SK-N-SH (cell line): ENCODE results near the gene PDE10A. TPM values are rescaled to one million over a fixed set of nuclear protein-coding genes. Genes with fewer than 3 reads are reported as not detected.

Experiments
- CTCF ChIA-PET: fragments of 300-600, 350-600 bp; formaldehyde crosslinking; extraction: SDS; loops from one replicate; lab custom pipeline; 2021; lab: Yijun Ruan, JAX
- POLR2A ChIA-PET: fragments of 350-600 bp; sonication (Branson Sonifier 250); formaldehyde crosslinking; extraction: SDS; loops from one replicate; lab custom pipeline; 2020; ENCODE audit warnings: antibody characterized with exemption, inconsistent platforms; lab: Yijun Ruan, JAX
- DNase-seq: peaks from one replicate; pipeline ENCODE4 v3.0.0; 2012
- H2AFZ ChIP-seq: fragments of 200-600 bp; sonication (generic); 2 replicates; pipeline ENCODE4 v1.8.1; 2016; ENCODE audit warnings: antibody characterized with exemption, mild to moderate bottlenecking, low read depth
- H3F3A ChIP-seq: fragments of 200-600 bp; sonication (generic); replicated peaks from 2 replicates; pipeline ENCODE3; 2016; ENCODE audit warnings: antibody characterized with exemption, mild to moderate bottlenecking; ENCODE audit not compliant: insufficient read depth
- H3K27ac ChIP-seq, 2 experiments: fragments of 200-500 bp in 1 of 2; fragments of 200-600 bp in 1 of 2; sonication (Bioruptor generic) in 1 of 2; sonication (generic), shearing (Covaris generic) in 1 of 2; 2 replicates each; pipeline versions ENCODE4 v1.5.1 to v1.6.1; 2014 to 2016; ENCODE audit warnings: low read depth in 2 of 2, inconsistent platforms in 1 of 2, low read length in 1 of 2, mild to moderate bottlenecking in 1 of 2, mixed read lengths in 1 of 2
- H3K27me3 ChIP-seq: fragments of 200-600 bp; sonication (generic), shearing (Covaris generic); 2 replicates; pipeline ENCODE4 v1.6.1; 2016; ENCODE audit warnings: mixed run types; ENCODE audit not compliant: insufficient read depth
- H3K36me3 ChIP-seq, 2 experiments: fragments of 200-500 bp in 1 of 2; fragments of 200-600 bp in 1 of 2; sonication (Bioruptor generic) in 1 of 2; sonication (generic) in 1 of 2; replicated peaks in 1 of 2; 2 replicates each; pipeline versions ENCODE3 to v1.5.1; 2014 to 2016; ENCODE audit warnings: low read length in 1 of 2, mild to moderate bottlenecking in 1 of 2; ENCODE audit not compliant: insufficient read depth in 2 of 2, control insufficient read depth in 1 of 2
- H3K4me1 ChIP-seq, 2 experiments: fragments of 200-500 bp in 1 of 2; fragments of 200-600 bp in 1 of 2; sonication (Bioruptor generic) in 1 of 2; sonication (generic), shearing (Covaris generic) in 1 of 2; 2 replicates each; pipeline versions ENCODE4 v1.5.1 to v1.6.1; 2014 to 2016; ENCODE audit warnings: low read depth in 1 of 2, low read length in 1 of 2, mixed run types in 1 of 2; ENCODE audit not compliant: insufficient read depth in 2 of 2, control insufficient read depth in 1 of 2
- H3K4me2 ChIP-seq: fragments of 200-600 bp; sonication (generic), shearing (Covaris generic); 2 replicates; pipeline ENCODE4 v1.6.1; 2017; ENCODE audit warnings: mixed run types
- H3K4me3 ChIP-seq, 2 experiments: fragments of 200-500 bp in 1 of 2; fragments of 200-600 bp in 1 of 2; sonication (Bioruptor generic) in 1 of 2; sonication (generic), shearing (Covaris generic) in 1 of 2; 2 replicates each; pipeline versions ENCODE4 v1.5.1 to v1.8.1; 2014 to 2016; ENCODE audit warnings: low read depth in 2 of 2, inconsistent platforms in 1 of 2, low read length in 1 of 2, mild to moderate bottlenecking in 1 of 2, mixed read lengths in 1 of 2, moderate library complexity in 1 of 2
- H3K79me2 ChIP-seq: fragments of 200-600 bp; sonication (generic); 2 replicates; pipeline ENCODE4 v1.8.1; 2017; ENCODE audit warnings: mild to moderate bottlenecking; ENCODE audit not compliant: insufficient read depth
- H3K9ac ChIP-seq: fragments of 200-600 bp; sonication (generic); 2 replicates; pipeline ENCODE4 v1.6.1; 2017; ENCODE audit warnings: mixed run types
- H3K9me2 ChIP-seq: fragments of 200-600 bp; sonication (generic); 2 replicates; pipeline ENCODE4 v1.6.1; 2017; ENCODE audit warnings: mixed run types
- H3K9me3 ChIP-seq: fragments of 200-600 bp; sonication (generic); 2 replicates; pipeline ENCODE4 v1.6.1; 2017; ENCODE audit warnings: mixed run types, mild to moderate bottlenecking, moderate library complexity
- H4K20me1 ChIP-seq: fragments of 200-600 bp; sonication (generic); 2 replicates; pipeline ENCODE4 v1.6.1; 2017; ENCODE audit warnings: mild to moderate bottlenecking, mixed run types; ENCODE audit not compliant: insufficient read depth
- EP300 ChIP-seq, 2 experiments: IDR thresholded peaks; 2 replicates each; pipeline versions ENCODE4 v1.4.0 to v1.6.1; 2012; ENCODE audit warnings: borderline replicate concordance in 1 of 2, low read depth in 1 of 2, low read length in 1 of 2
- FOSL2 ChIP-seq: IDR thresholded peaks from 2 replicates; pipeline ENCODE4 v1.4.0; 2012; ENCODE audit warnings: low read depth, mild to moderate bottlenecking, moderate library complexity, borderline replicate concordance
- FOXM1 ChIP-seq: IDR thresholded peaks from 2 replicates; pipeline ENCODE4 v1.4.0; 2012; ENCODE audit warnings: low read depth, mild to moderate bottlenecking
- GABPA ChIP-seq: IDR thresholded peaks from 2 replicates; pipeline ENCODE4 v1.4.0; 2012; ENCODE audit warnings: low read depth, mild to moderate bottlenecking
- IRF3 ChIP-seq: fragments of 150-350 bp; IDR thresholded peaks from 2 replicates; pipeline ENCODE4 v1.6.1; 2016; ENCODE audit warnings: mild to moderate bottlenecking, low read depth, low read length
- MAX ChIP-seq: IDR thresholded peaks from 2 replicates; pipeline ENCODE4 v1.4.0; 2012; ENCODE audit warnings: low read depth
- RAD21 ChIP-seq: IDR thresholded peaks from 2 replicates; pipeline ENCODE4 v1.6.1; 2012; ENCODE audit warnings: mild to moderate bottlenecking, low read length
- RCOR1 ChIP-seq: fragments of 150-350 bp; IDR thresholded peaks from 2 replicates; pipeline ENCODE4 v1.6.1; 2017; ENCODE audit warnings: antibody characterized with exemption, low read length
- REST ChIP-seq: IDR thresholded peaks from 2 replicates; pipeline ENCODE4 v1.6.1; 2012; ENCODE audit warnings: mild to moderate bottlenecking, low read depth, low read length, moderate library complexity
- RFX5 ChIP-seq: IDR thresholded peaks from 2 replicates; pipeline ENCODE4 v1.6.1; 2012; ENCODE audit warnings: mild to moderate bottlenecking, improper control_type of control experiment, low read length
- RXRA ChIP-seq: IDR thresholded peaks from 2 replicates; pipeline ENCODE4 v1.4.0; 2012; ENCODE audit warnings: low read depth, mild to moderate bottlenecking, borderline replicate concordance
- SMC3 ChIP-seq: IDR thresholded peaks from 2 replicates; pipeline ENCODE4 v1.6.1; 2012; ENCODE audit warnings: low read depth, low read length, improper control_type of control experiment
- TAF1 ChIP-seq: IDR thresholded peaks from 2 replicates; pipeline ENCODE4 v1.6.1; 2012; ENCODE audit warnings: low read depth, mild to moderate bottlenecking, low read length, moderate library complexity, borderline replicate concordance
- TEAD4 ChIP-seq: IDR thresholded peaks from 2 replicates; pipeline ENCODE4 v1.4.0; 2012; ENCODE audit warnings: mild to moderate bottlenecking, borderline replicate concordance; ENCODE audit not compliant: insufficient read depth
- YY1 ChIP-seq: IDR thresholded peaks from 2 replicates; pipeline ENCODE4 v1.4.0; 2012; ENCODE audit warnings: low read depth, mild to moderate bottlenecking
- WGBS: methylation state at CpG from one replicate; pipeline ENCODE4 v1.1.6; 2017; ENCODE audit warnings: low lambda C conversion rate; 5-methylcytosine and 5-hydroxymethylcytosine counted together
- polyA plus RNA-seq, 3 experiments: library from polyadenylated mRNA; depleted of rRNA; stranded (reverse); fragments of >200 nt; gene quantifications; 2 replicates each; pipeline ENCODE4 v1.2.3, GENCODE V29; 2012
- TF ChIP-seq, protein P1 (sequence below): IDR thresholded peaks from 2 replicates; pipeline ENCODE4; 2012
- TF ChIP-seq, protein P2 (sequence below): fragments of 150-350 bp; IDR thresholded peaks from 2 replicates; pipeline ENCODE4 v1.6.1; 2017; ENCODE audit warnings: antibody characterized with exemption, low read length, low read depth, borderline replicate concordance
- TF ChIP-seq, protein P3 (sequence below): fragments of 200-600 bp; sonication (generic); IDR thresholded peaks from 2 replicates; pipeline ENCODE4 v1.6.1; 2017; ENCODE audit warnings: antibody characterized with exemption, mild to moderate bottlenecking, moderate library complexity
- TF ChIP-seq, protein P4 (sequence below): IDR thresholded peaks from 2 replicates; pipeline ENCODE4 v1.4.0; 2012; ENCODE audit warnings: low read depth, borderline replicate concordance

Gene PDE10A
- polyA plus RNA-seq, 1 of the 3 experiments (the other 2 are of a cell fraction), result 0.43 TPM

DNA sequence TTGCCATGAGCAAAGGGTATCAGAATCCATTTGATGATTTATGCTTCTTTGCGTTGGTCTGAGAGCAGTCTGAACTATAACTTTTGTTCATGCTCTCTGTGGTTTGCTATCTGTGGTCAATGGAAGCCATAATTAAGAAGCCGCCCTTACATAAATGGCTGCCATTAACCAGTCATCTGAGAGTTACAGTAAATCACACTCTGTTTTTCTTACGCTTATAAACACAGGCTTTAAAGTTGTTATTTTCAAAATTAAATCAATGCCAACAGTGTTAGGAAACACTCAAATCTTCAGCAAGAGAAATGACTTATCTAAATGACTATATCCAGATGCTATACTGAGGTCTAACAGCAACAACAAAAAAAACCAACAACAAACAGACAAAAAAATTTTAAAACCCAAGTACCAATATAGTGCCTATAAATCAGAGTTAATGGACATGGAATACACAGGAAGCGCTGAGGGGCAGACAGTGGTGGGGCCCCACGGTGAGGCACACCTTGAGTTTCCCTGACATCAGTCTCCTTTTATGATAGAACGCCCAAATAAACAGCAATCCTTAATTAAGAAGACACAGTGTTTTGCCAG is 245.7 kb downstream of the PDE10A start:
- H4K20me1 ChIP-seq, result no peaks in the 10 kb centered on the region
- H3K4me1 ChIP-seq, result no peaks in the 10 kb centered on the region
- no peaks in the 10 kb centered on the region for H3K79me2 ChIP-seq
- H3K9me3 ChIP-seq, result no peaks in the 10 kb centered on the region
- no peaks in the 10 kb centered on the region for H3K9me2 ChIP-seq
- no peak overlapping the region for H3K9ac ChIP-seq
- no peak overlapping the region for H2AFZ ChIP-seq
- CTCF ChIA-PET, result no interaction called here
- H3K4me3 ChIP-seq, result no peak overlapping the region
- WGBS, result 68% methylated on average over 6 of the region's 6 CpGs
- no peaks in the 10 kb centered on the region for H3F3A ChIP-seq
- H3K4me2 ChIP-seq, result no peak overlapping the region
- POLR2A ChIA-PET, result no interaction called here
- H3K36me3 ChIP-seq, result no peaks in the 10 kb centered on the region
- no peaks in the 10 kb centered on the region for H3K27me3 ChIP-seq
- H3K27ac ChIP-seq, result no peak overlapping the region
- TF ChIP-seq SMC3 (no peak), TAF1 (no peak), RXRA (no peak), RFX5 (no peak), EP300 (IDR thresholded peaks at IDR 0.05; ENCODE audit: borderline replicate concordance in 1 of 2, low read depth in 1 of 2, low read length in 1 of 2) (no peak), MAX (no peak), RCOR1 (no peak), YY1 (no peak), REST (no peak), FOSL2 (no peak), IRF3 (no peak), FOXM1 (no peak), GABPA (no peak), RAD21 (no peak), TEAD4 (no peak)
- TF ChIP-seq, protein P1, sequence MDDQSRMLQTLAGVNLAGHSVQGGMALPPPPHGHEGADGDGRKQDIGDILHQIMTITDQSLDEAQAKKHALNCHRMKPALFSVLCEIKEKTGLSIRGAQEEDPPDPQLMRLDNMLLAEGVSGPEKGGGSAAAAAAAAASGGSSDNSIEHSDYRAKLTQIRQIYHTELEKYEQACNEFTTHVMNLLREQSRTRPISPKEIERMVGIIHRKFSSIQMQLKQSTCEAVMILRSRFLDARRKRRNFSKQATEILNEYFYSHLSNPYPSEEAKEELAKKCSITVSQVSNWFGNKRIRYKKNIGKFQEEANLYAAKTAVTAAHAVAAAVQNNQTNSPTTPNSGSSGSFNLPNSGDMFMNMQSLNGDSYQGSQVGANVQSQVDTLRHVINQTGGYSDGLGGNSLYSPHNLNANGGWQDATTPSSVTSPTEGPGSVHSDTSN, result no peak
- TF ChIP-seq, protein P2, sequence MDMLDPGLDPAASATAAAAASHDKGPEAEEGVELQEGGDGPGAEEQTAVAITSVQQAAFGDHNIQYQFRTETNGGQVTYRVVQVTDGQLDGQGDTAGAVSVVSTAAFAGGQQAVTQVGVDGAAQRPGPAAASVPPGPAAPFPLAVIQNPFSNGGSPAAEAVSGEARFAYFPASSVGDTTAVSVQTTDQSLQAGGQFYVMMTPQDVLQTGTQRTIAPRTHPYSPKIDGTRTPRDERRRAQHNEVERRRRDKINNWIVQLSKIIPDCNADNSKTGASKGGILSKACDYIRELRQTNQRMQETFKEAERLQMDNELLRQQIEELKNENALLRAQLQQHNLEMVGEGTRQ, result no peak
- TF ChIP-seq, protein P3, sequence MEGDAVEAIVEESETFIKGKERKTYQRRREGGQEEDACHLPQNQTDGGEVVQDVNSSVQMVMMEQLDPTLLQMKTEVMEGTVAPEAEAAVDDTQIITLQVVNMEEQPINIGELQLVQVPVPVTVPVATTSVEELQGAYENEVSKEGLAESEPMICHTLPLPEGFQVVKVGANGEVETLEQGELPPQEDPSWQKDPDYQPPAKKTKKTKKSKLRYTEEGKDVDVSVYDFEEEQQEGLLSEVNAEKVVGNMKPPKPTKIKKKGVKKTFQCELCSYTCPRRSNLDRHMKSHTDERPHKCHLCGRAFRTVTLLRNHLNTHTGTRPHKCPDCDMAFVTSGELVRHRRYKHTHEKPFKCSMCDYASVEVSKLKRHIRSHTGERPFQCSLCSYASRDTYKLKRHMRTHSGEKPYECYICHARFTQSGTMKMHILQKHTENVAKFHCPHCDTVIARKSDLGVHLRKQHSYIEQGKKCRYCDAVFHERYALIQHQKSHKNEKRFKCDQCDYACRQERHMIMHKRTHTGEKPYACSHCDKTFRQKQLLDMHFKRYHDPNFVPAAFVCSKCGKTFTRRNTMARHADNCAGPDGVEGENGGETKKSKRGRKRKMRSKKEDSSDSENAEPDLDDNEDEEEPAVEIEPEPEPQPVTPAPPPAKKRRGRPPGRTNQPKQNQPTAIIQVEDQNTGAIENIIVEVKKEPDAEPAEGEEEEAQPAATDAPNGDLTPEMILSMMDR, result no peak
- TF ChIP-seq, protein P4, sequence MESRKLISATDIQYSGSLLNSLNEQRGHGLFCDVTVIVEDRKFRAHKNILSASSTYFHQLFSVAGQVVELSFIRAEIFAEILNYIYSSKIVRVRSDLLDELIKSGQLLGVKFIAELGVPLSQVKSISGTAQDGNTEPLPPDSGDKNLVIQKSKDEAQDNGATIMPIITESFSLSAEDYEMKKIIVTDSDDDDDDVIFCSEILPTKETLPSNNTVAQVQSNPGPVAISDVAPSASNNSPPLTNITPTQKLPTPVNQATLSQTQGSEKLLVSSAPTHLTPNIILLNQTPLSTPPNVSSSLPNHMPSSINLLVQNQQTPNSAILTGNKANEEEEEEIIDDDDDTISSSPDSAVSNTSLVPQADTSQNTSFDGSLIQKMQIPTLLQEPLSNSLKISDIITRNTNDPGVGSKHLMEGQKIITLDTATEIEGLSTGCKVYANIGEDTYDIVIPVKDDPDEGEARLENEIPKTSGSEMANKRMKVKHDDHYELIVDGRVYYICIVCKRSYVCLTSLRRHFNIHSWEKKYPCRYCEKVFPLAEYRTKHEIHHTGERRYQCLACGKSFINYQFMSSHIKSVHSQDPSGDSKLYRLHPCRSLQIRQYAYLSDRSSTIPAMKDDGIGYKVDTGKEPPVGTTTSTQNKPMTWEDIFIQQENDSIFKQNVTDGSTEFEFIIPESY, result no peak
- no peak for DNase-seq
